SK-N-SH treated with all-trans-retinoic acid at 6 μM for 48 hours (cell line): ENCODE results near the gene NAPG.
"Not testable (repeated sequence)": the region's sequence is repeated elsewhere in the genome, so short reads cannot be mapped to it uniquely, and the experiment has no call there.

Experiments
- BACH2 ChIP-seq: fragments of 250-450 bp; sonication (Bioruptor Pico); IDR thresholded peaks from 2 replicates; pipeline ENCODE4 v1.9.0; 2021; ENCODE audit warnings: mild to moderate bottlenecking, borderline replicate concordance
- CREB5 ChIP-seq: fragments of 250-450 bp; sonication (Bioruptor Pico); IDR thresholded peaks from 2 replicates; pipeline ENCODE4 v1.5.1; 2020; ENCODE audit warnings: low read depth, mild to moderate bottlenecking, moderate library complexity
- CSRNP3 ChIP-seq: fragments of 250-450 bp; sonication (Bioruptor Pico); IDR thresholded peaks from 2 replicates; pipeline ENCODE4 v1.5.1; 2021; ENCODE audit warnings: mild to moderate bottlenecking, moderate library complexity
- PATZ1 ChIP-seq: fragments of 250-450 bp; sonication (Bioruptor Pico); IDR thresholded peaks from 2 replicates; pipeline ENCODE4 v1.8.0; 2020; ENCODE audit warnings: mild to moderate bottlenecking, moderate library complexity, borderline replicate concordance
- RARB ChIP-seq: fragments of 250-450 bp; sonication (Bioruptor Pico); IDR thresholded peaks from 2 replicates; pipeline ENCODE4 v1.8.0; 2021; ENCODE audit warnings: mild to moderate bottlenecking, moderate library complexity
- ZFP3 ChIP-seq: fragments of 250-450 bp; sonication (Bioruptor Pico); IDR thresholded peaks from 2 replicates; pipeline ENCODE4 v1.5.0; 2020; ENCODE audit warnings: mild to moderate bottlenecking, moderate library complexity
- ZNF8 ChIP-seq: fragments of 450-650 bp; formaldehyde crosslinking; IDR thresholded peaks from 2 replicates; pipeline ENCODE4 v1.5.0; 2020; ENCODE audit warnings: mild to moderate bottlenecking, moderate library complexity

GRCh38 chr18:10574412-10574811, 48.6 kb downstream of the NAPG start:
- TF ChIP-seq ZFP3; PATZ1 (CRISPR knock-in tag); RARB; CREB5 (CRISPR knock-in tag); BACH2 (CRISPR knock-in tag); CSRNP3; ZNF8 (CRISPR knock-in tag): not testable (repeated sequence)
